Measurements from ENCODE around the gene PHLPP1. TPM values are rescaled to one million over a fixed set of nuclear protein-coding genes. Genes with fewer than 3 reads are reported as not detected.

Gene PHLPP1
- total RNA-seq, 2 experiments from 2014 or later, result 6.8 to 7.1 TPM

GRCh38 chr18:62900132-62900883 lies 185.0 kb downstream of the PHLPP1 start:
- intact Hi-C loops (cut with DNase I, micrococcal nuclease), result no loop called here
- Mint-ChIP-seq H3K27me3 (no peaks in the 10 kb centered on the region), H3K27ac (no peak overlapping the region), H3K9me3 (no peaks in the 10 kb centered on the region), H3K4me1 (ENCODE audit: low read depth) (no peaks in the 10 kb centered on the region), H3K4me3 (no peak overlapping the region), H3K36me3 (ENCODE audit: low read depth) (peaks cover 45% of the 10 kb centered on the region)
- TF ChIP-seq CTCF (IDR thresholded peaks at IDR 0.05), result no peak
- no peak for ATAC-seq (ENCODE audit: poor library complexity)
- Histone ChIP-seq H3K4me3 (ENCODE audit: low read length) (no peak overlapping the region), H3K36me3 (ENCODE audit: insufficient read depth, low read length) (peaks cover 7% of the 10 kb centered on the region), H3K9me3 (ENCODE audit: control insufficient read depth in 1 of 2, insufficient read depth in 1 of 2, low read length in 2 of 2) (no peaks in the 10 kb centered on the region), H3K27me3 (ENCODE audit: control insufficient read depth in 1 of 2, insufficient read depth in 2 of 2, low read length in 2 of 2) (no peaks in the 10 kb centered on the region), H3K4me1 (ENCODE audit: insufficient read depth, low read length) (no peaks in the 10 kb centered on the region), H3K27ac (ENCODE audit: low read depth in 1 of 2, low read length in 2 of 2) (no peak overlapping the region)
- DNase-seq, result no peak
- ChIA-PET POLR2A (no interaction called here), CTCF (interaction anchor here (1.7 kb wide), 1 partner anchor 18 kb away, joined by 4 read pairs; no protein-coding TSS in a partner anchor)

- no peak overlapping the region for H3K27ac Mint-ChIP-seq
- H3K36me3 Mint-ChIP-seq (ENCODE audit: low read depth), result peaks cover 39% of the 10 kb centered on the region
- intact Hi-C loops (cut with DNase I, micrococcal nuclease), result no loop called here
- no peak overlapping the region for H3K4me3 Mint-ChIP-seq
- TF ChIP-seq CTCF (IDR thresholded peaks at IDR 0.05), result no peak
- no peaks in the 10 kb centered on the region for H3K9me3 Mint-ChIP-seq
- Histone ChIP-seq H3K4me3 (ENCODE audit: low read length) (no peak overlapping the region), H3K4me1 (ENCODE audit: insufficient read depth, low read length) (no peaks in the 10 kb centered on the region), H3K27ac (ENCODE audit: low read depth in 1 of 2, low read length in 2 of 2) (no peak overlapping the region), H3K36me3 (ENCODE audit: insufficient read depth, low read length) (peaks cover 7% of the 10 kb centered on the region), H3K9me3 (ENCODE audit: control insufficient read depth in 1 of 2, insufficient read depth in 1 of 2, low read length in 2 of 2) (no peaks in the 10 kb centered on the region), H3K27me3 (ENCODE audit: control insufficient read depth in 1 of 2, insufficient read depth in 2 of 2, low read length in 2 of 2) (no peaks in the 10 kb centered on the region)
- POLR2A ChIA-PET, result no interaction called here
- no peaks in the 10 kb centered on the region for H3K4me1 Mint-ChIP-seq (ENCODE audit: low read depth)
- DNase-seq, result no peak
- no peak for ATAC-seq (ENCODE audit: poor library complexity)
- H3K27me3 Mint-ChIP-seq, result no peaks in the 10 kb centered on the region
- CTCF ChIA-PET, result no interaction called here
Observed at GRCh38 chr18:62902776-62903175, 187.4 kb downstream of the PHLPP1 start.

- H3K36me3 Mint-ChIP-seq (ENCODE audit: low read depth), result peaks cover 34% of the 10 kb centered on the region
- peaks cover 7% of the 10 kb centered on the region for H3K36me3 ChIP-seq (ENCODE audit: insufficient read depth, low read length)
- no peaks in the 10 kb centered on the region for H3K4me1 Mint-ChIP-seq (ENCODE audit: low read depth)
- DNase-seq, result no peak
- CTCF ChIA-PET, result no interaction called here
- intact Hi-C loops (cut with DNase I, micrococcal nuclease), result no loop called here
- H3K4me1 ChIP-seq (ENCODE audit: insufficient read depth, low read length), result no peaks in the 10 kb centered on the region
- no peaks in the 10 kb centered on the region for H3K9me3 Mint-ChIP-seq
- no peak overlapping the region for H3K27ac Mint-ChIP-seq
- no peak overlapping the region for H3K4me3 Mint-ChIP-seq
- no peak overlapping the region for H3K27ac ChIP-seq (ENCODE audit: low read depth in 1 of 2, low read length in 2 of 2)
- H3K27me3 Mint-ChIP-seq, result no peaks in the 10 kb centered on the region
- no peak for TF ChIP-seq CTCF (IDR thresholded peaks at IDR 0.05)
- H3K4me3 ChIP-seq (ENCODE audit: low read length), result no peak overlapping the region
- no peaks in the 10 kb centered on the region for H3K9me3 ChIP-seq (ENCODE audit: control insufficient read depth in 1 of 2, insufficient read depth in 1 of 2, low read length in 2 of 2)
- no peaks in the 10 kb centered on the region for H3K27me3 ChIP-seq (ENCODE audit: control insufficient read depth in 1 of 2, insufficient read depth in 2 of 2, low read length in 2 of 2)
- POLR2A ChIA-PET, result no interaction called here
- no peak for ATAC-seq (ENCODE audit: poor library complexity)
Observed at GRCh38 chr18:62904396-62905285, 189.3 kb downstream of the PHLPP1 start.
